Measurements from ENCODE around the gene C2CD4B. TPM values are rescaled to one million over a fixed set of nuclear protein-coding genes. Genes with fewer than 3 reads are reported as not detected.

The C2CD4B gene
- total RNA-seq, 1 donor from 2014 or later = 1.5 TPM

DNA sequence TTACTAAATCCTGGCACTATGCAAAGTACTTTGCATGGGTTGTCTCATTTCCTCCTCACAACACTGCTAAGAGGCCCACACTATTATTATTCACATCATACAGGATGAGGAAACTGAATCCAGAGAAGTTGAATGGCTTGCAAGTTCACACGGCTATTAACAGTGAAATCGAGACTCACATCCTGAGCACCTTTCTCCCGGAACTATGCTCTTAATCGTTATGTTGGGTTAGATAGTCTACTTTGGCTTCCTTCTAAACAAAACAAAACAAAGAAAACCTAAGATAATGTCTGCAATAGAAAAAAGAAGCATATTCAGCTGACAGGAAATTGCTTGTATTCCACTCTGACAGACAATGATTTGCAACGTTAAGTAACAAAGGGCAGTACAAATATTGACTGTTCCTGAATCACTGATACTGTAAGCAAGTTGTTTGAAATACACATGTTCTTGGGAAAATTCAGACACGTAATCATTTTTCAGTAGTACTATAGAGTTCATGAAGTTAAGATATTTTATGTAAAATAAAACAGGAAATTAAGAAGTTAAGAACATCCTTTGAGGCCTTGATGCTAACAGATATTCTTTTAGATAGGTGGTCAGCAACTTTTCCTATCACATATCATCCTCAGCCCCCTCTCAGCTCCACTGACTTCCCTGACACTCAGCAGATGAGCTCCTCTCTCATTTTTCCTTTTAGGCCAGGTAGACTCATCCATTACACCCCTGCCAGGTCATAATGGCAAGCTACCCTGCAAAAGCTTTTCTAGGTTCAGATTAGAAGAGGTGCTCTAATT lies 40.7 kb downstream of the C2CD4B start:
- intact Hi-C loops (cut with DNase I) = no loop called here
- DNase-seq = no peak
- no peak for ATAC-seq (ENCODE audit: poor library complexity)

GRCh38 chr15:62122249-62122648 lies 42.8 kb downstream of the C2CD4B start:
- DNase-seq = no peak
- no peak for ATAC-seq (ENCODE audit: poor library complexity)
- intact Hi-C loops (cut with DNase I) = no loop called here

DNA sequence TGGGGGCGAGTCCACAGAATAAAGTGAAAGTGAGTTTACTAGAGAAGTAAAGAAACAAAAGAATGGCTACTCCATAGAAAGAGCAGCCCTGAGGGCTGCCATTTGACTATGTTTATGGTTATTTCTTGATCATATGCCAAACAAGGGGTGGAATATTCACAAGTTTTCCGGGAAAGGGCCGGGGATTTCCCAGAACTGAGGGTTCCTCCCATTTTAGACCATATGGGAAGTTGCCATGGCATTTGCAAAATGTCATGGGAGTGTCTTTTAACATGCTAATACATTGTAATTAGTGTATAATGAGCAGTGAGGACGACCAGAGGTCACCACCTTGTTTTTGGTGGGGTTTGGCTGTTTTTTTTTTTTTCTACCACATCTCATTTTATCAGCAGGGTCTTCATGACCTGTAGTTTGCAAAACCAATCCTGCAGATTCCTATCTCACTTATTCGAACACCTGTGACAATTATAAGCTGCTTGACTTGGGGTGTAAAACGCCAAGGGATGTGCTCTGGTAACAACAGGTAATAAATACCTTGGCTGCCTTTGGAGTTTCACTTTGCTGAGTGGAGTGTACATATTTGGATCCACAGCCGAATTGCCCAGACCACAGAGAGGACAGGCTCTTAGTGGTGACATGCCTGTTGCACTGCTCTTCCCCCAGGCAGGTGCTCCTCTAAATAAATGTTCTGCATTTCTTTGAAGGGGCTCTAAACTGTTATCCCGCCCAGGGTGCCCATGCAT lies 43.6 kb downstream of the C2CD4B start:
- intact Hi-C loops (cut with DNase I) = no loop called here
- DNase-seq (no peak), ATAC-seq (ENCODE audit: poor library complexity) (no peak)

- ATAC-seq (ENCODE audit: poor library complexity) (no peak), DNase-seq (no peak)
- intact Hi-C loops (cut with DNase I) = no loop called here
Measured at GRCh38 chr15:62120776-62121175, 44.3 kb downstream of the C2CD4B start.

DNA sequence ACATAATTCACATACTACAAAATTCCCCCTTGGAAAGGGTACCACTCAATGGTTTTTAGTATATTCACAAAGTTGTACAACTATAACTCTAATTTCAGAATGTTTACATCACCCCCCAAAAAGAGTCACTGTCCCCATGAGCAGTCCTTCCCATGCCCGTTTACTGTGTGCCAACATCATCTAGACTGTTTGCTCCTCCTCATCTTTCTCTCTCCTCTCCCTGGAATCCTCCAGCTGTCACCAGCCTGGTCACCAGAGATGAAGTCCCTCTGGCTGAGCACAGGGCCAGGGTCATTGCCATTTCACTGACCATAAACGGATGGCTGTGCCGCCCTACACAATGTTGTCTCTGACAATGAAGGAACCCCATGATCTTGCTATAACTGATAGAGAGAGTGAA lies 45.2 kb downstream of the C2CD4B start:
- intact Hi-C loops (cut with DNase I) = no loop called here
- DNase-seq (no peak), ATAC-seq (ENCODE audit: poor library complexity) (no peak)

- ATAC-seq (ENCODE audit: poor library complexity) (peak; percentile 79), DNase-seq (no peak)
- intact Hi-C loops (cut with DNase I) = no loop called here
Measured at GRCh38 chr15:62119227-62119864, 45.7 kb downstream of the C2CD4B start.

DNA sequence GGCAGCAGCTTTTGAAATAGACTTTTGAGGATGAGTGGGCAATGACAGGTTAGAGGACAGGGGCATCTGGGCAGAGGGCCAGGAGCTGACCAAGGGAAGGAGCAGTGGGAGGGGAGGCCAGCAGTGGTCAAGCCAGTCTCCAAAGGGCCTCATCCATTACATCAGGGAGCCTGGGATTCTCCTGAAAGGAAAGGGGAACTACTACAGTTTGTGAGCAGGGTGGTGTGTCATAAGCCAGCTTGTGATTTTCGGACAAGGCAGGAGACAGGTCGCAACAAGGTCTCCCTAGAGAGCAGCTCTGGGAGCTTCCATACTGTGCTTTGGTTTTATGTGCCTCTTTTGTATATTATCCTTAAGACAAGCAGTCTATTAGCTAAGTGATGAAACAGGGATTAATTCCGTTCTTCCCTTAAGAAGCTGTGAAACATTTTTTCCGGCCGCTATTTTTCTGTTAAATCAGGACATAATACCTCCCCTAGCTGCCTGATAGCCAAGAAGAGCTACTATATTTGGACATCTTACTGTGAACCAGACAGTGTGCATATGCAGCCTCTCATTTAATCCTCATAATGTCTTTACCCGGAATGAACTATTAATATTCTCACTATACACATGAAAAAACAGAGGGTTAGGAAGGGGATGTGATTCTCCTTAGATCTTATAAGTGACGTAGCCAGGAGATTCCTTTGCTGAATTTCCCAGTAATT lies 46.4 kb downstream of the C2CD4B start:
- DNase-seq (no peak), ATAC-seq (ENCODE audit: poor library complexity) (no peak)
- intact Hi-C loops (cut with DNase I) = no loop called here

DNA sequence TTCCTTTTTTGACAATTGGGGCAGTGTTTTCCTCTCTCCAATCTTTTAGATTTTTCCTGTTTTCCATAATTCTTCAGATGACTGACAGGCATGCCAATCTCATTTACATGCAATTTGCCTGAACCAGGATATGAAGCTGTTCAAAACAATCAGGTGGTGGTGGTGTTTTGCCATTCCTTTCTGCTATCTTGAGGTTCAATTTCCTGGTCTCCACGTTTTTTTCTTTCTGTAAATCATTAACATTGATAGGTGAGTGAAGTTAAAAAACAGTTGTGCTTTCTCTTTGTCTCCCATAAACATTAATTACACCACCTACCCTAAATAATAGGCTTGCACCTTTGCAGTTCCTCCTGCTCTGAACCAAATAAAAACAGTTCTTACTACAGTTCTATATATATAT lies 49.2 kb downstream of the C2CD4B start:
- DNase-seq = no peak
- ATAC-seq (ENCODE audit: poor library complexity) = no peak
- intact Hi-C loops (cut with DNase I) = no loop called here

Other genes with a start within 250 kb of the C2CD4B start
- 32.8 TPM for gene VPS13C, start 104.8 kb downstream of the C2CD4B start, total RNA-seq
- gene C2CD4A, start 98.3 kb downstream of the C2CD4B start, total RNA-seq = not detected
- 40.2 TPM for gene TLN2, start 225.3 kb upstream of the C2CD4B start, total RNA-seq